SK-N-SH treated with all-trans-retinoic acid at 6 μM for 48 hours (cell line): Measurements from ENCODE around the gene ERVW-1.

ENCODE experiments used
- CSDC2 ChIP-seq: fragments of 250-450 bp; sonication (Bioruptor Pico); IDR thresholded peaks from 2 replicates; pipeline ENCODE4 v1.5.0; 2020; ENCODE audit warnings: mild to moderate bottlenecking, moderate library complexity
- CSRNP3 ChIP-seq: fragments of 250-450 bp; sonication (Bioruptor Pico); IDR thresholded peaks from 2 replicates; pipeline ENCODE4 v1.5.1; 2021; ENCODE audit warnings: mild to moderate bottlenecking, moderate library complexity
- PATZ1 ChIP-seq: fragments of 250-450 bp; sonication (Bioruptor Pico); IDR thresholded peaks from 2 replicates; pipeline ENCODE4 v1.8.0; 2020; ENCODE audit warnings: mild to moderate bottlenecking, moderate library complexity, borderline replicate concordance
- PPARA ChIP-seq: fragments of 250-450 bp; sonication (Bioruptor Pico); IDR thresholded peaks from 2 replicates; pipeline ENCODE4 v1.5.0; 2020; ENCODE audit warnings: mild to moderate bottlenecking, borderline replicate concordance
- RARB ChIP-seq: fragments of 250-450 bp; sonication (Bioruptor Pico); IDR thresholded peaks from 2 replicates; pipeline ENCODE4 v1.8.0; 2021; ENCODE audit warnings: mild to moderate bottlenecking, moderate library complexity
- TSHZ2 ChIP-seq: fragments of 250-450 bp; sonication (Bioruptor Pico); IDR thresholded peaks from 2 replicates; pipeline ENCODE4 v1.5.0; 2020; ENCODE audit warnings: mild to moderate bottlenecking, moderate library complexity
- ZFP3 ChIP-seq: fragments of 250-450 bp; sonication (Bioruptor Pico); IDR thresholded peaks from 2 replicates; pipeline ENCODE4 v1.5.0; 2020; ENCODE audit warnings: mild to moderate bottlenecking, moderate library complexity
- ZFP30 ChIP-seq: fragments of 450-650 bp; formaldehyde crosslinking; IDR thresholded peaks from 2 replicates; pipeline ENCODE4 v1.5.0; 2022; ENCODE audit warnings: mild to moderate bottlenecking, moderate library complexity
- ZNF8 ChIP-seq: fragments of 450-650 bp; formaldehyde crosslinking; IDR thresholded peaks from 2 replicates; pipeline ENCODE4 v1.5.0; 2020; ENCODE audit warnings: mild to moderate bottlenecking, moderate library complexity

GRCh38 chr7:92498557-92498956 lies 20.8 kb upstream of the ERVW-1 start:
- TF ChIP-seq ZNF8 (CRISPR knock-in tag): no peak
- no peak for TF ChIP-seq ZFP30 (CRISPR knock-in tag)
- TF ChIP-seq ZFP3 (CRISPR knock-in tag): no peak
- TF ChIP-seq PPARA (CRISPR knock-in tag): no peak
- TF ChIP-seq CSRNP3 (CRISPR knock-in tag): no peak
- TF ChIP-seq TSHZ2 (CRISPR knock-in tag): no peak
- no peak for TF ChIP-seq PATZ1 (CRISPR knock-in tag)
- TF ChIP-seq RARB (CRISPR knock-in tag): no peak
- TF ChIP-seq CSDC2 (CRISPR knock-in tag): no peak
